Effector memory CD4-positive, alpha-beta T cell (primary cell): ENCODE measurements around the gene DDAH1.

Experiments
- DNase-seq, 3 donors: peaks; one replicate each; pipeline ENCODE4 v3.0.0-alpha.2; 2020
- H3K27ac ChIP-seq: 2 replicates; pipeline ENCODE4 v1.7.0; 2013; ENCODE audit warnings: mild to moderate bottlenecking, low read length, moderate library complexity; ENCODE audit not compliant: insufficient read depth, poor library complexity, severe bottlenecking
- H3K27me3 ChIP-seq: replicated peaks from 2 replicates; pipeline ENCODE4 v1.7.0; 2013; ENCODE audit warnings: mild to moderate bottlenecking, low read length; ENCODE audit not compliant: insufficient read depth, control insufficient read depth, poor library complexity, severe bottlenecking
- H3K36me3 ChIP-seq: 2 replicates; pipeline ENCODE4 v1.7.0; 2013; ENCODE audit warnings: mild to moderate bottlenecking, low read length, moderate library complexity; ENCODE audit not compliant: control insufficient read depth, insufficient read depth
- H3K4me1 ChIP-seq: 2 replicates; pipeline ENCODE4 v1.7.0; 2013; ENCODE audit warnings: low read length, mild to moderate bottlenecking; ENCODE audit not compliant: control insufficient read depth, insufficient read depth, poor library complexity, severe bottlenecking
- H3K4me3 ChIP-seq: 2 replicates; pipeline ENCODE4 v1.7.0; 2013; ENCODE audit warnings: low read length, low read depth, mild to moderate bottlenecking; ENCODE audit not compliant: insufficient read depth, poor library complexity, severe bottlenecking
- H3K9me3 ChIP-seq: 2 replicates; pipeline ENCODE4 v1.7.0; 2013; ENCODE audit warnings: mild to moderate bottlenecking, low read length, moderate library complexity; ENCODE audit not compliant: control insufficient read depth

Gene DDAH1

GRCh38 chr1:85421179-85421578 is 43.8 kb downstream of the DDAH1 start:
- DNase-seq, result no peak
- Histone ChIP-seq H3K27ac (no peak overlapping the region), H3K4me1 (no peaks in the 10 kb centered on the region), H3K27me3 (no peaks in the 10 kb centered on the region), H3K4me3 (no peak overlapping the region), H3K9me3 (peaks cover 3% of the 10 kb centered on the region), H3K36me3 (no peaks in the 10 kb centered on the region)

- no peaks in the 10 kb centered on the region for H3K4me1 ChIP-seq
- H3K27ac ChIP-seq, result no peak overlapping the region
- H3K36me3 ChIP-seq, result no peaks in the 10 kb centered on the region
- H3K27me3 ChIP-seq, result no peaks in the 10 kb centered on the region
- H3K9me3 ChIP-seq, result peaks cover 3% of the 10 kb centered on the region
- no peak overlapping the region for H3K4me3 ChIP-seq
- no peak for DNase-seq
These were observed 44.8 kb downstream of the DDAH1 start for GRCh38 chr1:85420199-85420598.

- Histone ChIP-seq H3K9me3 (peaks cover 3% of the 10 kb centered on the region), H3K36me3 (no peaks in the 10 kb centered on the region), H3K27ac (no peak overlapping the region), H3K4me1 (no peaks in the 10 kb centered on the region), H3K27me3 (no peaks in the 10 kb centered on the region), H3K4me3 (no peak overlapping the region)
- DNase-seq, result no peak
These were observed 47.1 kb downstream of the DDAH1 start for GRCh38 chr1:85417876-85418275.

GRCh38 chr1:85417017-85417416 is 47.9 kb downstream of the DDAH1 start:
- Histone ChIP-seq H3K36me3 (no peaks in the 10 kb centered on the region), H3K4me1 (no peaks in the 10 kb centered on the region), H3K27ac (no peak overlapping the region), H3K9me3 (peaks cover 3% of the 10 kb centered on the region), H3K4me3 (no peak overlapping the region), H3K27me3 (no peaks in the 10 kb centered on the region)
- no peak for DNase-seq

GRCh38 chr1:85413169-85413568 is 51.8 kb downstream of the DDAH1 start:
- Histone ChIP-seq H3K4me1 (no peaks in the 10 kb centered on the region), H3K27ac (no peak overlapping the region), H3K36me3 (no peaks in the 10 kb centered on the region), H3K27me3 (no peaks in the 10 kb centered on the region), H3K4me3 (no peak overlapping the region), H3K9me3 (no peaks in the 10 kb centered on the region)
- no peak for DNase-seq

GRCh38 chr1:85411567-85412305 is 53.2 kb downstream of the DDAH1 start:
- no peaks in the 10 kb centered on the region for H3K36me3 ChIP-seq
- no peak for DNase-seq
- H3K4me3 ChIP-seq, result no peak overlapping the region
- H3K4me1 ChIP-seq, result no peaks in the 10 kb centered on the region
- no peak overlapping the region for H3K27ac ChIP-seq
- H3K9me3 ChIP-seq, result no peaks in the 10 kb centered on the region
- H3K27me3 ChIP-seq, result no peaks in the 10 kb centered on the region

GRCh38 chr1:85409516-85409915 is 55.4 kb downstream of the DDAH1 start:
- no peaks in the 10 kb centered on the region for H3K9me3 ChIP-seq
- no peak for DNase-seq
- H3K36me3 ChIP-seq, result no peaks in the 10 kb centered on the region
- no peak overlapping the region for H3K4me3 ChIP-seq
- no peaks in the 10 kb centered on the region for H3K27me3 ChIP-seq
- H3K27ac ChIP-seq, result no peak overlapping the region
- no peaks in the 10 kb centered on the region for H3K4me1 ChIP-seq

- H3K36me3 ChIP-seq, result no peaks in the 10 kb centered on the region
- H3K4me1 ChIP-seq, result no peaks in the 10 kb centered on the region
- DNase-seq, result no peak
- no peak overlapping the region for H3K4me3 ChIP-seq
- no peak overlapping the region for H3K27ac ChIP-seq
- no peaks in the 10 kb centered on the region for H3K27me3 ChIP-seq
- no peaks in the 10 kb centered on the region for H3K9me3 ChIP-seq
These were observed 57.1 kb downstream of the DDAH1 start for GRCh38 chr1:85407746-85408377.

- H3K9me3 ChIP-seq, result no peaks in the 10 kb centered on the region
- H3K27ac ChIP-seq, result no peak overlapping the region
- H3K27me3 ChIP-seq, result no peaks in the 10 kb centered on the region
- no peak overlapping the region for H3K4me3 ChIP-seq
- DNase-seq, result no peak
- H3K36me3 ChIP-seq, result no peaks in the 10 kb centered on the region
- no peaks in the 10 kb centered on the region for H3K4me1 ChIP-seq
These were observed 57.9 kb downstream of the DDAH1 start for GRCh38 chr1:85406887-85407533.

- no peak for DNase-seq
- no peaks in the 10 kb centered on the region for H3K4me1 ChIP-seq
These were observed 58.9 kb downstream of the DDAH1 start for GRCh38 chr1:85406081-85406480.

More at GRCh38 chr1:85406081-85406480, 58.9 kb downstream of the DDAH1 start:
- Histone ChIP-seq H3K4me3 (no peak overlapping the region), H3K27ac (no peak overlapping the region), H3K36me3 (no peaks in the 10 kb centered on the region), H3K27me3 (no peaks in the 10 kb centered on the region), H3K9me3 (no peaks in the 10 kb centered on the region)
